Measurements from ENCODE around the gene NANS.

GRCh38 chr9:98128316-98128715 lies 71.8 kb downstream of the NANS start:
- no peak for TF ChIP-seq CTCF (conservative IDR thresholded peaks at IDR 0.05; ENCODE audit: low read length)
- TF ChIP-seq EZH2phosphoT487 (IDR thresholded peaks at IDR 0.05; ENCODE audit: borderline replicate concordance) = no peak
